ACC112 (cell line): Measurements from ENCODE around the gene SHISAL1.

Experiments used
- H2AFZ ChIP-seq: fragments of 200-600 bp; sonication (generic); one replicate; pipeline ENCODE4 v1.6.0; 2017; ENCODE audit warnings: antibody characterized with exemption, low read length; ENCODE audit not compliant: unreplicated experiment
- H3K27ac ChIP-seq: fragments of 200-600 bp; sonication (generic); 2 replicates; pipeline ENCODE4 v1.5.1; 2014; ENCODE audit warnings: low read depth, mild to moderate bottlenecking, antibody characterized with exemption, low read length, moderate library complexity
- H3K27me3 ChIP-seq: fragments of 200-600 bp; sonication (generic); 2 replicates; pipeline ENCODE4 v1.6.1; 2014; ENCODE audit warnings: mild to moderate bottlenecking, antibody characterized with exemption, low read length, moderate library complexity, mixed read lengths; ENCODE audit not compliant: insufficient read depth
- H3K36me3 ChIP-seq: fragments of 200-600 bp; sonication (generic); 2 replicates; pipeline ENCODE4 v1.6.1; 2016; ENCODE audit warnings: mild to moderate bottlenecking, antibody characterized with exemption, low read length, moderate library complexity, mixed read lengths; ENCODE audit not compliant: insufficient read depth
- H3K4me1 ChIP-seq: fragments of 200-600 bp; sonication (generic); one replicate; pipeline ENCODE4 v1.6.1; 2016; ENCODE audit warnings: low read length, mixed read lengths; ENCODE audit not compliant: insufficient read depth, unreplicated experiment, control insufficient read depth
- H3K4me3 ChIP-seq: fragments of 200-600 bp; sonication (generic); 2 replicates; pipeline ENCODE4 v1.5.1; 2014; ENCODE audit warnings: mild to moderate bottlenecking, low read depth, low read length
- H3K79me2 ChIP-seq: fragments of 200-600 bp; sonication (generic); one replicate; pipeline ENCODE4 v1.6.0; 2016; ENCODE audit warnings: low read length; ENCODE audit not compliant: control insufficient read depth, unreplicated experiment, insufficient read depth

SHISAL1 gene

DNA sequence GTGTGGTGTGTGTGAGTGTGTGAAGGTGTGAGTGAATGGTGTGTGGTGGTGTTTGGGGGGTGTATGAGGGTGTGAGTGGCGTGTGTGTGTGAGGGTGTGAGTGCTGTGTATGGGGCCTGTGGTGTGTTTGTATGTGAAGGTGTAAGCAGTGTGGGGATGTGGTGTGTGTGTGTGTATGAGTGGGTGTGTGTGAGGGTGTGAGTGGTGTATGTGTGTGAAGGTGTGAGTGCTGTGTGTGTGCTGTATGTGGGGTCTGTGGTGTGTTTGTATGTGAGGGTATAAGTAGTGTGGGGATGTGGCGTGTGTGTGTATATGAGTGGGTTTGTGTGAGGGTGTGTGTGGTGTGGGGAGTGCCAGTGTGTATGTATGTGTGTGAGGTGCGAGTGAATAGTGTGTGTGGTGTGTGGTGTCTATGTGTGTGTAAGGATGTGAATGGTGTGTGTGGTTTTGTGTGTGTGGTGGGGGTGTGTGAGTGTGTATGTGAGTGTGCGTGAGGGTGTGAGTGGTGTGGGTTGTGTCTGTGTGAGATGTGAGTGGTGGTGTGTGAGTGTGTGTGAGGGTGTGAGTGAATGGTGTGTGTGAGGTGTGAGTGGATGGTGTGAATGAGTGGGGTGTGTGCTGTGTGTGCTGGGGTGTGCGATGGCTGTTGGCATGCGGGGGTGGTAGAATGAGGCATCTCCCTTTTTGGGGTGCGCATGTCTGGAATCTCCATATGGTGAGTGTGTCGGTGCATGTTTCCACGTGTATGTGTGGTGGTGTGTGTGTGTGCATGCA lies 22.5 kb upstream of the SHISAL1 start:
- Histone ChIP-seq H3K36me3 (no peaks in the 10 kb centered on the region), H2AFZ (no peak overlapping the region), H3K27me3 (peaks cover 8% of the 10 kb centered on the region), H3K4me3 (no peak overlapping the region), H3K4me1 (peaks cover 6% of the 10 kb centered on the region), H3K27ac (no peak overlapping the region), H3K79me2 (no peaks in the 10 kb centered on the region)

DNA sequence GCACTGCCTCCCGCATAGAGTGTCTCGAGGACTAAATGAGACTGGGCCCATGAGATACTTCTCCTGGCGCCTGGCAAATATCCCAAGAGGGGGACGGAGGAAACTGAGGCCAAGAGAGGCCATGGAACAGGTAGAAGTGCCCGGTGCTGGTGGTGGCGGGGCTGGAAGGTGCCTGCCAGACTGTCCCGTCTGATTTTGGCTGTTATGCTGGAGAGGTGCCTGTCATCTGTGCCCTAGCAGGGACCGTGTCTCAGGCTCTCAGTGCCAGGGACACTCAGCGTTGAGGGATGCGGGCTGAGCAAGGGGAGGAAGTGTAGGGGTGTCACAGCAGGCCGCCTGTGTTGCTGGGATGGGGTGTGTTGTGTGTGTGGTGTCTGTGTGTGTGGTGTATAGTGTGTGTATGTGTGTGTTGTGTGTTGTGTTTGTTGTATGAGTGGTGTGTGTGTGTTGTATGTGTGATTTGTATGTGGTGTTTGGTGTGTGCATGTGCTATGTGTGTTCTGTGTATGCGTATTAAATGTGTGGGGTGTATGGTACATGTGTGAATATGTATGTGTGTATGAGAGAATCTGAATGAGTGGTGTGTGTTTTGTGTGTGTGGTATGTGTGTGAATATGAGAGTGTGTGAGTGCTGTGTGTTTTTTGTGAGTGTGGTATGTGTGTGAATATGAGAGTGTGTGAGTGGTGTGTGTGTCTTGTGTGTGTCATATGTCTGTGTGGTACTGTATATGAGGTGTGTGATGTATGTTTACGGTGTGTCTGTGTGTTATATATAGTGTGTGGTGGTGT lies 21.3 kb upstream of the SHISAL1 start:
- peaks cover 6% of the 10 kb centered on the region for H3K4me1 ChIP-seq
- H2AFZ ChIP-seq, result no peak overlapping the region
- no peak overlapping the region for H3K27ac ChIP-seq
- H3K79me2 ChIP-seq, result no peaks in the 10 kb centered on the region
- no peaks in the 10 kb centered on the region for H3K36me3 ChIP-seq
- peaks cover 8% of the 10 kb centered on the region for H3K27me3 ChIP-seq
- no peak overlapping the region for H3K4me3 ChIP-seq

DNA sequence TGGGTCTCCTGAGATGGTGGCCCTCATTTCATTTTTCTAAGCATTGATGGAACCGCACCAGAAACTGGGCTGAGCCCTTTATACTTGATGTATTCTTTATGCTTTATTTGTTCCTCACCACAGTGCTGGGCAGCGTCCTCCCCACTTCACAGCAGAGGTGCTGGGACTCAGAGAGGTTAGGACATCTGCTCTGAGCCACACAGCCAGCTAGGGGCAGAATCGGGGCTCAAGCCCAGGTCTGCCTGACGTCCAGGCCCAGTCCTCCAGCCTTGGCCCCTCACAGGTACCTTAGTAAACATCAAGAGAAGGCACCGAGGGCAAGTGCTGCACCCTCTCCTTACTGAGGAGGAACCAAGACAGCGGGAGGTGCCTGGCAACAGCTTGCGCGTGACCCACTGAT lies 20.2 kb upstream of the SHISAL1 start:
- Histone ChIP-seq H3K4me1 (peaks cover 6% of the 10 kb centered on the region), H3K36me3 (no peaks in the 10 kb centered on the region), H3K79me2 (no peaks in the 10 kb centered on the region), H3K27ac (no peak overlapping the region), H2AFZ (no peak overlapping the region), H3K27me3 (peaks cover 8% of the 10 kb centered on the region), H3K4me3 (no peak overlapping the region)

DNA sequence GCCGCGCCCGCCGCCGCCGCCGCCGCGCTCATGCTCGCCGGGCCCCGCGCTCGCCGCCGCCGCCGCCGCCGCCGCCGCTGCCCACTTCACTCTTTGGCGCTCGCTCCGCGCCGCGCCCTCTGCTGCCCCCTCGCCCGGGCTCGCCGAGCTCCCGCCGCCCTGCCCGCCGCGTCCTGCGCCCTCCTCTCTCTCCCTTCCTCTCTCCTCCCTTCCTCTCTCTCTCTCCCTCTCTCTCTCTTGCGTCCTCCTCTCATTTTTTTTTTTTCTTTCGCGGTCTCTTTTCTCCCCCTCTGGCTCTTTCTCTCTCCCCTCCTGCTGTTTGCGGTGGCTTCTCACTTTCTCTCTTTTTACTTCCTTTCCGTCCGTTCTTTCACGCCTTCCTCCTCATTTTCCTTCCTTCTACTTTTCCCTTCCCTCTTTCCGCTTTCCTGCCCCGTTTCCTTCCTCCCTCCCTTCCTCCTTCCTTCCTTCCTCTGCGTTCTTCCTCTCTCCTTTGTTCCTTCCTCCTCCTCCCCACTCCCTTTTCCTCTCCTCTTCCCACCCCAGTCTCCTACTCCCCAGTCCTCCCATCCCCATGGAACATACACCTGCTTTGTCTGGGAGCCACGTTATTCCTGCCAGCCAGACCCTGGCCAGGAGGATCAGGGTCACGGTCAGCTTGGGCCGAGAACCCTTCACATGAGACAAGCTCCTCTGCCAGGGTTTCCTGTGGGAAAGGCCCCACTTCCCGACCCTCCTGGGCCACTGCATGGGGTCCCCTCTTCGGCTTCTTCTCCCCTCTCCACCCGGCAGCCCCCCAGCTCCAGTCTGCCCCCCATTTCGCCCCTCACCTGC lies 19.3 kb upstream of the SHISAL1 start:
- Histone ChIP-seq H3K27ac (no peak overlapping the region), H3K4me3 (peak overlapping the region; percentile 56), H3K4me1 (peaks cover under 1% of the 10 kb centered on the region), H3K36me3 (no peaks in the 10 kb centered on the region), H3K27me3 (peaks cover 8% of the 10 kb centered on the region), H3K79me2 (no peaks in the 10 kb centered on the region), H2AFZ (no peak overlapping the region)

DNA sequence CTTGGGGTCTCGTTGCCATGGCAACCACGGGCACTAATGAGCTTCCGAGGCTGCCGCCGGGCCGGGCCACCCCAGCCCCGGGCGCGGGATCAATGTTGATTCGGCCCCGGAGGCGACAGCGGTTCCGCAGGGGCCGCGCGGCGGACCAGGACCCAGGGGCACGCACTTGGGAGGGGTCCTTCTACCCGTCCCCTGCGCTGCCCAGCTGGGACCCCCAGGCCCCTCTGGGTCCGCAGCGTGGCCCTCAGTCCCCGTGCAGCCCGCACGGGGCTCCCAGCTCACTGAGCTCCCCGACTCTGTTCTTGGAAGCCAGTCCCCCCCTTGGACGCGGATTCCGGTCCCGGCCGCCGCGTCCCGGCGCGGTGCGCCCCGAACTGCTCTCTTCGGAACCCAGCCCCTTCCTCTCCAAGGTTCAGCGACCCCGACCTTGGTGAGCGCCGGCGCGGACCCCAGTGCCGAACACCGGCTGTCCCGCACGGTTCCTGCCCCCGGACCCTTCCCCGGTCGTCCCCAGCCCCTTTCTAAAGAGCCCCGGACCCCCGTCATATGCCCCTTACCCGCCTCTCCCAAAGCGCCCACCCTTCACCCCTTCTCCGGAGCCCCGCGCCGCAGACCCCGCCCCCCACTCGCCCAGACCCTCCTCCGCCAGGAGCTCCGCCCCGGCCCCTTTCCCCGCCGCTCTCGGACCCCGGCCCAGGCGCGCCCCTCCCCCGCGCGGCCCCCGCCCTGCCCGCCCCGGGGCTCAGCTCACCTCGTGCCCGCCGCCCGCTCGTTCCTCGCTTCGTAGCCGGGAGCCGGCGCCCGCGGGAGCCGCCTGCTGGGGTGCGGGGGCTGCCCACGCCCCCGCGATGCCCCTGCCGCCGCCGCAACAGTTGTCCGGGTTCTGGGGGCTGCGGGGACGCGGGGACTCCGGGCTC lies 18.3 kb upstream of the SHISAL1 start:
- Histone ChIP-seq H3K27me3 (peaks cover 8% of the 10 kb centered on the region), H2AFZ (no peak overlapping the region), H3K4me3 (peak overlapping the region; percentile 56), H3K36me3 (no peaks in the 10 kb centered on the region), H3K27ac (no peak overlapping the region), H3K4me1 (peaks cover 6% of the 10 kb centered on the region), H3K79me2 (no peaks in the 10 kb centered on the region)

DNA sequence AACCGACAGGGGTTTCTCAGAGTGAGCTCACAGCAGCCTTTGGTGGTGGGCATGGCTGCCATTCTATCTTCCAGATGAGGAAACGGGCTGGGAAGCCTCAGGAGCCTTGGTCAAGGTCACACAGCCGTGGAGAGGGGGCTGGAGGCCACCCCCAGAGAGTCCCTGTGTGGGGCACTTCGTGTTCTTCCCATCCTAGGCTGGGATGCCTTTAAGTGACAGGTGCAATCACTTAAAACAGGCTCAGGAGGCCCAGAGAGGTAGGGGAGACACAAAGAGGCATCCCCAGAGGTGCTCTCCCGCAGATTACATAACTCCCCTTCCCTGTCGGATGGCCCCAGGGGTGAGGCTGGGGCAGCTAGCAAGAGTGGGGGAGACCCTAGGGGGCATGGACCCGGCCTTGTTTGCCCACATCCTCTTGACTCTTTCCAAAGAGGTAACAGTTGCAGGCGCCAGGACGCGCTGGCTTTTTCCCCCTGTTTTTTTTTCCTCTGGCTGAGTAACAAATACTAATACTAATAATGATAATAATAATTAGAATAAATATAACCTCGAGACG lies 17.5 kb upstream of the SHISAL1 start:
- H3K4me1 ChIP-seq, result peaks cover 8% of the 10 kb centered on the region
- no peaks in the 10 kb centered on the region for H3K79me2 ChIP-seq
- H2AFZ ChIP-seq, result no peak overlapping the region
- H3K4me3 ChIP-seq, result no peak overlapping the region
- no peaks in the 10 kb centered on the region for H3K36me3 ChIP-seq
- H3K27ac ChIP-seq, result no peak overlapping the region
- peaks cover 8% of the 10 kb centered on the region for H3K27me3 ChIP-seq

DNA sequence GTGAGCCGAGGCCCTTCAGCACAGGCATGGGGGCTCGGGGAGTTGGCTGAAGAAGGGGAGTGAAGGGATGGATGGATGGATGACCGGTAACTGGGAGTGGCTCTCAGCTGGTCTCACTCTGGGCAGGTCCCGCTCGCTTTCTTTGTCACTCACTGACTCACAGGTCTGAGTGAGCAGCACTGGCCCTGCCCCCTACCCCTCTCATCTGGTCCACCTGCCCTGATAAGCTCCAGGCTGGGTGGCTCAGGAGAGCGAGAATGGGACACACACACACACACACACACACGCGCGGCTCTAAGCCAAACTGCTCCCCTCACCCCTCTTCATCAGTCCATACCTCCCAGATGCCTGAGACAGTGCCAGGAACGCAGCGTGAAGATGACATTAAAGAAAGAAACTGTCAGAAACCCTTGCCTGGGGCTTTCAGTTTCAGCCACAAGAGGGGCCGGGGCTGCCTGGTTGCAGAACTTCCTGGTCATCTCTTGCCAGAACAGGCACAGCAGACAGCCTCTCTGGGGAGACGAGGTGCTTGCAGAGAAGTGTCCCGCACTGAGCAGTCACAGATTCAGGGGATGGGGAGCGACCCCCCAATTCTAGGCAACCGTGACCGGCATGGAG lies 16.5 kb upstream of the SHISAL1 start:
- peaks cover 8% of the 10 kb centered on the region for H3K27me3 ChIP-seq
- no peak overlapping the region for H2AFZ ChIP-seq
- H3K27ac ChIP-seq, result no peak overlapping the region
- H3K4me1 ChIP-seq, result peaks cover 8% of the 10 kb centered on the region
- H3K79me2 ChIP-seq, result no peaks in the 10 kb centered on the region
- H3K4me3 ChIP-seq, result no peak overlapping the region
- no peaks in the 10 kb centered on the region for H3K36me3 ChIP-seq

DNA sequence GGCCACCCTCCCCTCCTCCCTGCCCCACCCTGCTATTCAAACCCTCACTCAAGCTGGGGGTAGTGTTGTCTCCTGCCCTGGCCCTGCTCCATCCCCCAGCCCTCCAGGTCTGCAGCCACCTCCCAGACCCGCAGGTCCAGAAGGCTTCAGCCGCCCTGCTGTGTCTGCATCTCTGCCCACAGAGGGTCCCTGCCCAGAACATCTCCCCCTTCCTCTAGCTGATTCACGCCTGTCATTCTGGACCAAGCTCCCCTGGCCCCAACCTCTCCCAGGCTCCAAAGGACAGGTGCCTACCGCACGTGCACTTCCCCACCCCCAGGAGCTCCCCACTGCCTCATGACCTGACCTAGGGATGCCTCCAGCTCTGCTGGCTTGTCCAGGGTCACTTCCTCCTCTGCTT lies 16.0 kb upstream of the SHISAL1 start:
- no peak overlapping the region for H3K27ac ChIP-seq
- no peak overlapping the region for H2AFZ ChIP-seq
- peaks cover 8% of the 10 kb centered on the region for H3K27me3 ChIP-seq

DNA sequence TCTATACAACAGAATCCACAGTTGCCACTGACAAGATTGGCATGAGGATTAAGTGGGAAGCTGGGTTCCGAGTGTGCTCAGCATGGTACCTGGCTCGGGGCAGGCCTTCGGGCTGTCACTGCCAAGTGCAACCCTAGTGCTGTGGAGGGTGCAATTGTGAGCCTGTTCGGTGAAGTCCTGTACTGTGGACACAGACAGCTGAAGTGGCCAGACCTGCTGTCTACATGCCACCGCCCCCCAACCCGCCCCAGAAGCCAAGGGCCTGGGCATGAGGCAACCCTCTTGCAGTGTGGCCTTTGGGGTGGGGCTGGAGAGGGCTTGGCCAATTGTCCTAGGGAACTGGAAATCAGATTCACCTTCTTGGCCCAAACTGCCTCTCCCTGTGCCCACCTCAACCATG lies 15.6 kb upstream of the SHISAL1 start:
- Histone ChIP-seq H3K4me3 (no peak overlapping the region), H3K4me1 (peaks cover 8% of the 10 kb centered on the region), H3K27me3 (peaks cover 8% of the 10 kb centered on the region), H3K27ac (no peak overlapping the region), H3K36me3 (no peaks in the 10 kb centered on the region), H2AFZ (no peak overlapping the region), H3K79me2 (no peaks in the 10 kb centered on the region)

More for the DNA sequence above, 16.0 kb upstream of the SHISAL1 start:
- H3K4me3 ChIP-seq, result no peak overlapping the region
- no peaks in the 10 kb centered on the region for H3K36me3 ChIP-seq
- no peaks in the 10 kb centered on the region for H3K79me2 ChIP-seq
- H3K4me1 ChIP-seq, result peaks cover 8% of the 10 kb centered on the region
